Stimulated activated CD4-positive, alpha-beta T cell treated with anti-CD3 and anti-CD28 coated beads, TNF-alpha, amount 100 ng/mL, for 48 hours (primary cell): ENCODE results near the gene LTO1.

ENCODE experiments used
- DNase-seq, 3 donors: peaks; one replicate each; pipeline ENCODE4 v3.0.0-alpha.2; 2020; ENCODE audit warnings: low read depth in 3 of 3

LTO1 gene

GRCh38 chr11:69657911-69658625 lies 17.1 kb downstream of the LTO1 start:
- DNase-seq, result no peak

GRCh38 chr11:69657456-69657910 lies 17.7 kb downstream of the LTO1 start:
- no peak for DNase-seq

- no peak for DNase-seq
Observed at GRCh38 chr11:69656536-69657455, 18.4 kb downstream of the LTO1 start.

- no peak for DNase-seq
Observed at GRCh38 chr11:69655479-69656428, 19.4 kb downstream of the LTO1 start.

- no peak for DNase-seq
Observed at GRCh38 chr11:69654660-69655478, 20.3 kb downstream of the LTO1 start.

- DNase-seq, result no peak
Observed at GRCh38 chr11:69654001-69654659, 21.0 kb downstream of the LTO1 start.

GRCh38 chr11:69653406-69653960 lies 21.7 kb downstream of the LTO1 start:
- no peak for DNase-seq

GRCh38 chr11:69652999-69653398 lies 22.2 kb downstream of the LTO1 start:
- DNase-seq, result no peak

GRCh38 chr11:69651834-69652620 lies 23.1 kb downstream of the LTO1 start:
- no peak for DNase-seq

- DNase-seq, result no peak
Observed at GRCh38 chr11:69650832-69651344, 24.3 kb downstream of the LTO1 start.

- DNase-seq, result no peak
Observed at GRCh38 chr11:69650081-69650831, 24.9 kb downstream of the LTO1 start.

GRCh38 chr11:69649576-69649900 lies 25.6 kb downstream of the LTO1 start:
- DNase-seq, result no peak

- DNase-seq, result no peak
Observed at GRCh38 chr11:69648679-69649575, 26.2 kb downstream of the LTO1 start.

- no peak for DNase-seq
Observed at GRCh38 chr11:69647761-69648497, 27.2 kb downstream of the LTO1 start.

- DNase-seq, result no peak
Observed at GRCh38 chr11:69647390-69647748, 27.8 kb downstream of the LTO1 start.

GRCh38 chr11:69646493-69647389 lies 28.4 kb downstream of the LTO1 start:
- DNase-seq, result no peak
